CD4-positive, alpha-beta T cell treated with Interferon gamma for 1 hour (primary cell): ENCODE measurements around the gene CELSR2.

Experiments
- DNase-seq: peaks from one replicate; pipeline ENCODE4 v3.0.0-alpha.2; 2020

Gene CELSR2

GRCh38 chr1:109252167-109252892 lies 3.0 kb downstream of the CELSR2 start:
- no peak for DNase-seq

- DNase-seq: no peak
These were observed 3.8 kb downstream of the CELSR2 start for GRCh38 chr1:109252893-109253802.

- DNase-seq: no peak
These were observed 4.7 kb downstream of the CELSR2 start for GRCh38 chr1:109253803-109254620.

DNA sequence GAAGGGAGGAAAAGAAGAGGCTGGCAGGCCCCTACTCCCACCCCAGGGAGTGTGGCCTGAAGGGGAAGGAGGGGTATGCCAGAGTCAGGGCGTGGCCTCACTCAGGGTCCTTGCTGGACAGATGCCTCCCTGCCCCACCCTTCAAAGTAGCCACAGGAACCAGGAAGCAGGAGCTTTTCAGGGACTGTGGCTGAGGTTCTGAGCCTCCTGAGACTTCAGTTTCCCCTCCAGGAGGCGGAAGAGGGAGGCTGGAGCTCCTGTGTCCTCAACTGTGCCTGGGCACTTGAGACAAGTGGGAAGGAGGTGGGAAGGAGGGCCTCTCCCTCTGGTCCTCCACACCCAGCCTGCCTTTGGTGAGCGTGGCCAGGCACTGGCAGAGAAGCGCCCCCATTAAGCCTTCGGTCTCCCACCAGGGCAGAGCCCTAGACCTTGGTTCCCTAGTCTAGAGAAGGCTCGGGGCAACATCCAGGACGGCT lies 5.3 kb downstream of the CELSR2 start:
- DNase-seq: no peak

GRCh38 chr1:109255097-109255651 lies 5.8 kb downstream of the CELSR2 start:
- no peak for DNase-seq

- no peak for DNase-seq
These were observed 6.3 kb downstream of the CELSR2 start for GRCh38 chr1:109255678-109256077.

DNA sequence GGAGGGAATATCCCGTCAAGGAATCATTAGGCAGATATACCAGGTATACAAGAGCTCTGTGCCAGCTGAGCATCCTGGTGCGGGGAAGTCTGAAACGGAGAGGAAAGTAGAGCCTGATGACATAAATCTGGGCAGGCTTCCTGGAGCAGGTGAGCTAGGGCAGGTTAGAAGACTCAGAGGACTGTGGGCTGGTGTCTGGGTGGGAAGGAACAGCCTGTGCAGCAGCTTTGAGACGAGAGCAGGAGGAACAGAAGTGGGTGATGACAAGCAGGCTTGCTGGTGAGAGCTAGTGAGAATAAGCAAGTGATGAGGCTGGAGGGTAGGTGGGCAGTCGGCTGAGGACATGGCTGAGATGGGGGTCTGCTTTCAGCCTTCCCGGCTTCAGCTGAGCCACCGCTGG lies 6.7 kb downstream of the CELSR2 start:
- DNase-seq: no peak

DNA sequence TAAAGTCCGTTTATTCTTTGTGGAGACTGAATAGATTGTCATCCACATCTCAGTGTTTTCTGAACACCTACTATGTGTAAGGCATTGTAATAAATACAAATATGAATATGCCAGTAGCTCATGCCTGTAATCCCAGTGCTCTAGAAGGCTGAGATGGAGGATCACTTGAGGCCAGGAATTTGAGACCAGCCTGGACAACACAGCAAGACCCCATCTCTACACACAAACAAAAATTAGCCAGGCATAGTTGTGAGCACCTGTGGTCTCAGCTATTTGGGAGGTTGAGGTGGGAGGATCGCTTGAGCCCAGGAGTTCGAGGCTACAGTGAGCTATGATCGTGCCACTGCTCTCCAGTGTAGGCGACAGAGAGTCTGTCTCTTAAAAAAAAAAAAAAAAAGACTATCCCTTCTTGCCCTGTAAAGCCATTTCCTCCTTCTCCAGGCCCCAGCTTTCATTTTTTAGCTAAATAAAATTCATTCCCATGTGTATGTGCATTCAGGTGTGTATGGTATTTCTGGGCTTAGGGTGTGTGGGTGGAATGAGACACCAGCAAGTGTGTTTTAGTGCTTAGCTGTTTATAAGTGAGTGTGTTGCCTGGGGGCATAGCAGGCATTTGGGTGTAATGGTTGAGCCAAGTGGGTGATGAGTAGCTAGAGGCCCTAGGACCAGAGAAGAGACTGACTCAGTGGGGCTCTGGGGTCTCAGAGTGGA lies 7.8 kb downstream of the CELSR2 start:
- DNase-seq: no peak

DNA sequence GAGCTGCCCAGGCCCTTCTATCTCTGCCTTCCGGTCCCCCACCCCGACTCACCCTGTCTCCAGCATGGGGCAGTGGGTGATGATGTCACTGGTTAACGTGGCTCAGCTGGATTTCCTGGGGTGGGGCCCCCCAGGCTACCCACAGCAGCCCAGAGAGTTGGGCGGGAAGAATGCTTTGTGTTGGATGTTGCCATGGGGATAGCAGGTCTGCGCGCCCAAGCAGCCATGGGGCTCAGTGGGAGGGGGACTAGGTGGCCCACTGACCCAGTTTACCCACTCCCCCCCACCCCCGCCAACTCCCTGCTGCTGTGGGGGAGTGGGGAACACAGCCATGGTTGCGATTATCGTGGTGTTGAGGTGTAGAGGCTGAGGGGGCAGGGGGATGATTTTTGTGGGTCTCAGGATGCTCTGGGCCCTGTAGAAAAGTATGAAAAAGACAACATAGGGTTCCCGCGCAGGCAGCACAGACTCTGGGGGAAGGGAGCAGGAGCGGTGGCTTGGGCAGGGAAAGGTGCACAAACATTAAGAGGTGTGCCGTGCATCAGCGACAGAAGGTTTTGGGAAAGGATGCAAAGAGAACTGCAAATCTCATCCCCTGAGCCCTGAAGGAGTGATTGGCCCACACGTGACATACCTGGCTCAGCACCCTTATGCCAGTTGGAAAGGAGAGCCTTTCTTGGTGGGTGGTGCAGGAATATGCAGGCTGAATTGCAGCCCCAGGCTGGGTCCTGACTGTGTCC lies 8.5 kb downstream of the CELSR2 start:
- DNase-seq: no peak

DNA sequence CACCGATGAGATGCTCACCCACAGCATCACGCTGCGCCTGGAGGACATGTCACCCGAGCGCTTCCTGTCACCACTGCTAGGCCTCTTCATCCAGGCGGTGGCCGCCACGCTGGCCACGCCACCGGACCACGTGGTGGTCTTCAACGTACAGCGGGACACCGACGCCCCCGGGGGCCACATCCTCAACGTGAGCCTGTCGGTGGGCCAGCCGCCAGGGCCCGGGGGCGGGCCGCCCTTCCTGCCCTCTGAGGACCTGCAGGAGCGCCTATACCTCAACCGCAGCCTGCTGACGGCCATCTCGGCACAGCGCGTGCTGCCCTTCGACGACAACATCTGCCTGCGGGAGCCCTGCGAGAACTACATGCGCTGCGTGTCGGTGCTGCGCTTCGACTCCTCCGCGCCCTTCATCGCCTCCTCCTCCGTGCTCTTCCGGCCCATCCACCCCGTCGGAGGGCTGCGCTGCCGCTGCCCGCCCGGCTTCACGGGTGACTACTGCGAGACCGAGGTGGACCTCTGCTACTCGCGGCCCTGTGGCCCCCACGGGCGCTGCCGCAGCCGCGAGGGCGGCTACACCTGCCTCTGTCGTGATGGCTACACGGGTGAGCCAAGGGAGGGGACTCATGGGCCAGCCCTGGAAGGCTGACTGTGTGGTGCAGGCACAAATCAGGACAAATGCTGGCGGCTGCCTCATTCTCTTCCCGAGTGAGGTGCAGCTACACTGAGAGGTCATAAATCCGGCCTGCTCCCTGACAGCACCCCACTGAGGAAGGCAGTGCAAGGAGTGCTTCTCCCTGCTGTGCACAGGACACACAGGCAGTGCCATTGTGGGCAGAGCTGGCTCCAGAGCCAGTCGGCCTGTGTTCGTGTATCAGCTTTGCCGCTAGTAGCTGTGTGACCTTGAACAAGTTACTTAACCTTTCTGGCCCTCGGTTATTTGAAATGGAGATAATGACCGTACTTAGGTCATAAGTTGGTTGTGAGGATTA lies 9.4 kb downstream of the CELSR2 start:
- no peak for DNase-seq

- no peak for DNase-seq
These were observed 10.6 kb downstream of the CELSR2 start for GRCh38 chr1:109259674-109260557.

- DNase-seq: no peak
These were observed 11.7 kb downstream of the CELSR2 start for GRCh38 chr1:109261006-109261405.

DNA sequence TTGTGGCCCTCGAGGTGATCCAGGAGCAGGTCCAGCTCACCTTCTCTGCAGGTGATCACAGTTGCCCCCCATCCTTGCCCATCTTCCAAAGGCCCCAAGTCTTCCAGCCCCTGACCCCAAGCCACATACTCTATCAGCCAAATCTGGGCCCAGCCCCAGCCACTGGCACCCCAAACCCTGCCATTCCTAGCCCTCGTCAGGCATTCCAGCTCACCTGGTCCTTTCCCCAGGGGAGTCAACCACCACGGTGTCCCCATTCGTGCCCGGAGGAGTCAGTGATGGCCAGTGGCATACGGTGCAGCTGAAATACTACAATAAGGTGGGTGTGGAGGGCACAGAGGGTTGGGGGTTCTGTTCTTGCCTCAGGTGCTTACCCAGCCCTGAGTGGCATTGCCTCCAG lies 12.2 kb downstream of the CELSR2 start:
- no peak for DNase-seq

GRCh38 chr1:109262231-109263055 lies 13.1 kb downstream of the CELSR2 start:
- DNase-seq: no peak

GRCh38 chr1:109263234-109263596 lies 13.9 kb downstream of the CELSR2 start:
- DNase-seq: no peak

DNA sequence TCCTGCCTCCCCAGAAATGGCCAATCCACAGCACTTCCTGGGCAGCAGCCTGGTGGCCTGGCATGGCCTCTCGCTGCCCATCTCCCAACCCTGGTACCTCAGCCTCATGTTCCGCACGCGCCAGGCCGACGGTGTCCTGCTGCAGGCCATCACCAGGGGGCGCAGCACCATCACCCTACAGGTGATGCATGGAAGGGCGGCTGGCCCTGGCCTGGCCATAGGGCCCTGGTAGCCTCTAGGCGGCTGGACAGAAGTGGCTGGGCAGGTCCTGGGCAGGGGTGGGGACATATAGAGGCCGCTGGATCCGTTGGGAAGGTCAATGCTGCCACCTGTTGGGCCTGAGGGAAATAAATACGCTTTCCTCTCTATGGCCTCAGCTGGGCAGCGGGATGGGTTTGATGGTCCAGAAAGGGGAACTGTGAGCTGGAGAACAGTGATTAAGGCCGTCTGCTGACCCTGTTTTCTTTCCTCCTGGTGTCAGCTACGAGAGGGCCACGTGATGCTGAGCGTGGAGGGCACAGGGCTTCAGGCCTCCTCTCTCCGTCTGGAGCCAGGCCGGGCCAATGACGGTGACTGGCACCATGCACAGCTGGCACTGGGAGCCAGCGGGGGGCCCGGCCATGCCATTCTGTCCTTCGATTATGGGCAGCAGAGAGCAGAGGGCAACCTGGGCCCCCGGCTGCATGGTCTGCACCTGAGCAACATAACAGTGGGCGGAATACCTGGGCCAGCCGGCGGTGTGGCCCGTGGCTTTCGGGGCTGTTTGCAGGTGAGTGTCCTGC lies 14.4 kb downstream of the CELSR2 start:
- DNase-seq: peak; percentile 71

DNA sequence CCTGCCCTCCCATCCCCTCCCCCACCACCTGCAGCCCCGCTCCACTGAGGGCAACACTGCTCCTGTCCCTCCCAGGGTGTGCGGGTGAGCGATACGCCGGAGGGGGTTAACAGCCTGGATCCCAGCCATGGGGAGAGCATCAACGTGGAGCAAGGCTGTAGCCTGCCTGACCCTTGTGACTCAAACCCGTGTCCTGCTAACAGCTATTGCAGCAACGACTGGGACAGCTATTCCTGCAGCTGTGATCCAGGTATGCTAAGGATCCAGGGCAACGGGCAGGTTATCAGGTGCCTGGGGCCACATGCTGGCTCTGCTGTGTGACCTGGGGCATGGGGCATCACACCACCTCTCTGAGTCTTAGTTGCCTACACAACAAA lies 15.0 kb downstream of the CELSR2 start:
- DNase-seq: no peak
